Ovary (tissue), 9 donors: ENCODE results near the gene RINT1. TPM values are rescaled to one million over a fixed set of nuclear protein-coding genes. Genes with fewer than 3 reads are reported as not detected.

Experiments used
- DNase-seq, 5 donors: peaks; one replicate each; pipeline ENCODE4 v3.0.0-alpha.2; 2019 to 2020
- H3K27ac ChIP-seq, 2 donors: fragments of 200-600 bp; one replicate each; pipeline versions ENCODE4 v1.5.1 to v1.8.0; 2019 to 2022
- H3K27me3 ChIP-seq: fragments of 200-600 bp; one replicate; pipeline ENCODE4 v1.8.0; 2022
- H3K36me3 ChIP-seq: fragments of 200-600 bp; sonication (generic); one replicate; pipeline ENCODE4 v1.5.1; 2019
- H3K4me1 ChIP-seq: one replicate; pipeline ENCODE4 v1.8.1; 2013; ENCODE audit warnings: mild to moderate bottlenecking, moderate library complexity; ENCODE audit not compliant: insufficient read depth
- H3K4me3 ChIP-seq: fragments of 200-600 bp; sonication (generic); one replicate; pipeline ENCODE4 v1.5.1; 2017
- H3K9me3 ChIP-seq, 2 donors: fragments of 200-600 bp in 1 of 2; sonication (generic) in 1 of 2; one replicate each; pipeline versions ENCODE4 v1.5.1 to v1.8.1; 2013 to 2019; ENCODE audit warnings: mild to moderate bottlenecking in 1 of 2, moderate library complexity in 1 of 2
- CTCF ChIP-seq, 3 donors: fragments of 450-650 bp in 2 of 3; fragments of 200-600 bp in 1 of 3; IDR thresholded peaks; one replicate each; pipeline versions ENCODE4 v1.5.1 to v1.8.0; 2016 to 2022; ENCODE audit warnings: antibody characterized with exemption in 3 of 3, mild to moderate bottlenecking in 1 of 3
- EP300 ChIP-seq: sonication (generic); formaldehyde crosslinking; IDR thresholded peaks from one replicate; pipeline ENCODE4 v1.6.1; 2017; ENCODE audit warnings: antibody characterized with exemption
- POLR2A ChIP-seq: fragments of 450-650 bp; IDR thresholded peaks from one replicate; pipeline ENCODE4 v1.6.1; 2017; ENCODE audit warnings: antibody characterized with exemption, mild to moderate bottlenecking, moderate library complexity
- WGBS, 3 donors: extraction: QIAGEN DNeasy Blood & Tissue Kit in 1 of 3; methylation state at CpG; one replicate each; pipeline versions ENCODE4 v1.1.5 to v1.1.7; 2013 to 2017; 5-methylcytosine and 5-hydroxymethylcytosine counted together
- intact Hi-C, 4 donors: fragments of 100-400 bp; cut with DNase I; formaldehyde crosslinking; loops; one replicate each; pipeline versions ENCODE4 v1.11.0 to v1.15.1; 2022 to 2023
- polyA plus RNA-seq, 2 donors: library from polyadenylated mRNA; stranded (reverse); fragments of 200-250 nt in 1 of 2; fragments of 350-450 nt in 1 of 2; fragmentation: Illumina TruSeq in 1 of 2; extraction: RNeasy Lipid Tissue Mini Kit (QIAGEN cat#74804) in 1 of 2; gene quantifications; one replicate each; pipeline ENCODE4 v1.2.3, GENCODE V29; 2013 to 2014
- total RNA-seq, 7 donors: library from RNA; depleted of rRNA in 2 of 7; stranded (reverse); fragments of >200 nt in 2 of 7; fragmentation: NEBNext Ultra II Directional in 3 of 7; extraction: Animal tissue kit (Norgen Biotek cat#: 25700) in 3 of 7; gene quantifications; one replicate each; pipeline versions ENCODE4 v1.1.0 to v1.2.4, GENCODE V29; 2016 to 2023
- donor health status: DM: no; HTN: no; CAD: no; lungs with moderate emphysema.
- donor health status: DM: no; HTN: no; CAD: no.
- donor health status: Bipolar disorder and iron deficiency.
- donor health status: DM: yes; HTN: yes; CAD: no.
- donor health status: DM: no; HTN: no; CAD: no.
- donor health status: DM: yes; HTN: yes; CAD: no.

Gene RINT1
- total and polyA plus RNA-seq, 9 donors: 9.7 to 20.2 (median 12.3) TPM

GRCh38 chr7:105583061-105583460 lies 51.1 kb downstream of the RINT1 start:
- intact Hi-C loops: no loop called here
- WGBS, 3 donors: 70 to 80% (median 79%) methylated on average over 24 to 38 of the region's 39 CpGs
- H3K36me3 ChIP-seq: no peaks in the 10 kb centered on the region

GRCh38 chr7:105584165-105584564 lies 52.2 kb downstream of the RINT1 start:
- intact Hi-C loops: no loop called here
- no peaks in the 10 kb centered on the region for H3K36me3 ChIP-seq
- H3K4me1 ChIP-seq: peaks cover 3% of the 10 kb centered on the region
- no peak overlapping the region for H3K27ac ChIP-seq
- H3K4me3 ChIP-seq: no peak overlapping the region
- WGBS, 3 donors: 84 to 95% (median 89%) methylated on average over 5 of the region's 5 CpGs
- H3K9me3 ChIP-seq: no peaks in the 10 kb centered on the region
- no peak for DNase-seq
- no peaks in the 10 kb centered on the region for H3K27me3 ChIP-seq
- no peak for TF ChIP-seq POLR2A
- no peak for TF ChIP-seq EP300
- TF ChIP-seq CTCF (IDR thresholded peaks at IDR 0.05): no peak

More at GRCh38 chr7:105583061-105583460, 51.1 kb downstream of the RINT1 start:
- Histone ChIP-seq H3K27ac (no peak overlapping the region), H3K4me1 (peaks cover 3% of the 10 kb centered on the region), H3K27me3 (no peaks in the 10 kb centered on the region), H3K9me3 (no peaks in the 10 kb centered on the region), H3K4me3 (no peak overlapping the region)
- TF ChIP-seq POLR2A (no peak), EP300 (no peak), CTCF (IDR thresholded peaks at IDR 0.05) (no peak)
- no peak for DNase-seq

GRCh38 chr7:105585850-105586500 lies 54.0 kb downstream of the RINT1 start:
- DNase-seq: no peak
- no peak overlapping the region for H3K27ac ChIP-seq
- H3K4me1 ChIP-seq: peaks cover 3% of the 10 kb centered on the region
- TF ChIP-seq POLR2A (no peak), CTCF (IDR thresholded peaks at IDR 0.05) (no peak), EP300 (no peak)
- no peak overlapping the region for H3K4me3 ChIP-seq
- intact Hi-C loops: no loop called here
- 72 to 89% (median 77%) methylated on average over 2 of the region's 2 CpGs for WGBS, 3 donors
- no peaks in the 10 kb centered on the region for H3K27me3 ChIP-seq
- H3K9me3 ChIP-seq: no peaks in the 10 kb centered on the region
- H3K36me3 ChIP-seq: no peaks in the 10 kb centered on the region

- no peak overlapping the region for H3K27ac ChIP-seq
- no peak for DNase-seq
- no peaks in the 10 kb centered on the region for H3K36me3 ChIP-seq
- 74 to 76% (median 74%) methylated on average over 12 of the region's 12 CpGs for WGBS, 3 donors
- H3K27me3 ChIP-seq: no peaks in the 10 kb centered on the region
- intact Hi-C loops: no loop called here
- no peaks in the 10 kb centered on the region for H3K4me1 ChIP-seq
- no peak overlapping the region for H3K4me3 ChIP-seq
- TF ChIP-seq POLR2A: no peak
- TF ChIP-seq CTCF (IDR thresholded peaks at IDR 0.05): no peak
- TF ChIP-seq EP300: no peak
- no peaks in the 10 kb centered on the region for H3K9me3 ChIP-seq
These were observed 56.1 kb downstream of the RINT1 start for GRCh38 chr7:105587909-105588635.
